Measurements from ENCODE around the gene GLS. TPM values are rescaled to one million over a fixed set of nuclear protein-coding genes. Genes with fewer than 3 reads are reported as not detected.

GLS gene
- total RNA-seq, 2 donors from 2014 or later = 50.5 to 72.3 TPM

GRCh38 chr2:190837420-190837819 is 43.2 kb upstream of the GLS start:
- Histone ChIP-seq H3K27ac (no peak overlapping the region), H3K36me3 (no peaks in the 10 kb centered on the region), H3K27me3 (no peaks in the 10 kb centered on the region), H3K9me3 (no peaks in the 10 kb centered on the region), H3K4me3 (no peak overlapping the region), H3K4me1 (no peaks in the 10 kb centered on the region), H3K9ac (ENCODE audit: low read depth in 2 of 2, low read length in 2 of 2) (no peak overlapping the region)
- intact Hi-C loops (cut with DNase I) = no loop called here
- DNase-seq = no peak
- TF ChIP-seq CTCF (IDR thresholded peaks at IDR 0.05) = no peak

- DNase-seq = no peak
- intact Hi-C loops (cut with DNase I) = no loop called here
- H3K36me3 ChIP-seq = no peaks in the 10 kb centered on the region
- H3K27me3 ChIP-seq = no peaks in the 10 kb centered on the region
- TF ChIP-seq CTCF (IDR thresholded peaks at IDR 0.05) = no peak
- no peak overlapping the region for H3K4me3 ChIP-seq
- H3K9me3 ChIP-seq = no peaks in the 10 kb centered on the region
- H3K4me1 ChIP-seq = no peaks in the 10 kb centered on the region
- no peak overlapping the region for H3K27ac ChIP-seq
- H3K9ac ChIP-seq (ENCODE audit: low read depth in 2 of 2, low read length in 2 of 2) = no peak overlapping the region
Observed at GRCh38 chr2:190837952-190838361, 42.7 kb upstream of the GLS start.

- Histone ChIP-seq H3K27me3 (no peaks in the 10 kb centered on the region), H3K27ac (no peak overlapping the region), H3K4me3 (no peak overlapping the region), H3K9me3 (no peaks in the 10 kb centered on the region), H3K4me1 (no peaks in the 10 kb centered on the region), H3K36me3 (no peaks in the 10 kb centered on the region), H3K9ac (ENCODE audit: low read depth in 2 of 2, low read length in 2 of 2) (no peak overlapping the region)
- intact Hi-C loops (cut with DNase I) = no loop called here
- DNase-seq = no peak
- no peak for TF ChIP-seq CTCF (IDR thresholded peaks at IDR 0.05)
Observed at GRCh38 chr2:190838492-190838910, 42.1 kb upstream of the GLS start.

GRCh38 chr2:190840569-190841172 is 40.0 kb upstream of the GLS start:
- no peak for DNase-seq
- Histone ChIP-seq H3K4me1 (no peaks in the 10 kb centered on the region), H3K27me3 (no peaks in the 10 kb centered on the region), H3K36me3 (no peaks in the 10 kb centered on the region), H3K9ac (ENCODE audit: low read depth in 2 of 2, low read length in 2 of 2) (no peak overlapping the region), H3K9me3 (no peaks in the 10 kb centered on the region), H3K4me3 (no peak overlapping the region), H3K27ac (no peak overlapping the region)
- TF ChIP-seq CTCF (IDR thresholded peaks at IDR 0.05) = no peak
- intact Hi-C loops (cut with DNase I) = no loop called here

- no peak for TF ChIP-seq CTCF (IDR thresholded peaks at IDR 0.05)
- intact Hi-C loops (cut with DNase I) = no loop called here
- H3K27ac ChIP-seq = no peak overlapping the region
- no peak overlapping the region for H3K4me3 ChIP-seq
- DNase-seq = no peak
- H3K36me3 ChIP-seq = no peaks in the 10 kb centered on the region
- no peak overlapping the region for H3K9ac ChIP-seq (ENCODE audit: low read depth in 2 of 2, low read length in 2 of 2)
- H3K27me3 ChIP-seq = no peaks in the 10 kb centered on the region
- no peaks in the 10 kb centered on the region for H3K9me3 ChIP-seq
- no peaks in the 10 kb centered on the region for H3K4me1 ChIP-seq
Observed at GRCh38 chr2:190841707-190842505, 38.7 kb upstream of the GLS start.
